ENCODE data around the gene ROBO1.

Gene ROBO1

DNA sequence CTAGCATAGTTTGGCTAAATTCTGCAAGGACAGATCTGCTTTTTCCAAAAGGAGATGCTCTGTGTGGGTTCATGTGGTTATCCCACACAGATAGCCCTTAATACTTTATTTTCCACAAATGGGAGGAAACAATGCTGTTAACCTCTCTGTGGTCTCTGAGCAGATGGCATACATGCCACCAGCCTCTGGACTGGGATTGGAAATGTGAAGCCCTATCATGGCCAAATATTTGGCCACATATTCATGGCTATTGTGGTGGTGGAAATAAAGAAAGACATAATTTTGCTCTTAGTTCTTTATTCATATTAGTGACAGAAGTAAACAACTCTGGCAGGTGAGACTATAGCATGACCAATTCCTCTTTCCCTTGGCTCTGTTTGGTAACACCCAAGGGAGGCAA is 726.2 kb downstream of the ROBO1 start:
- DNase-seq: no peak

DNA sequence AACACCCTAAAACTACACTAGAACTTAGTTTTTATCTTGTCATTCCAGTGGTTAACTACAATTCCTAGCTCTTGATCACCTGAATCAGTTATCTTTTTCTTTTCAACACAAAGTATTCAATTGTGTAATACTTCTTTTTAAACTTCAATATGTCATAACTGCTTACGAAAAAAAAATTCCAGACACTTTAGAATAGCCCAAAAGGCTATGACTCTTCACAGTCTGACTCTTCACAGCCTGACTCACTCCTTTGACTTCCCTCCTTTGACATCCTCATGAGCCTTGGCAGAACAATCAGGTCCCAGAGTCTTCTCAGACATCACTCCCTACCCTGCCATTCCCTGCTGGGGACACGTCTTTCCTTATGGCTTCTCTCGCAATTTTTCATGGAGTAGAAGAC is 727.1 kb downstream of the ROBO1 start:
- DNase-seq: no peak

DNA sequence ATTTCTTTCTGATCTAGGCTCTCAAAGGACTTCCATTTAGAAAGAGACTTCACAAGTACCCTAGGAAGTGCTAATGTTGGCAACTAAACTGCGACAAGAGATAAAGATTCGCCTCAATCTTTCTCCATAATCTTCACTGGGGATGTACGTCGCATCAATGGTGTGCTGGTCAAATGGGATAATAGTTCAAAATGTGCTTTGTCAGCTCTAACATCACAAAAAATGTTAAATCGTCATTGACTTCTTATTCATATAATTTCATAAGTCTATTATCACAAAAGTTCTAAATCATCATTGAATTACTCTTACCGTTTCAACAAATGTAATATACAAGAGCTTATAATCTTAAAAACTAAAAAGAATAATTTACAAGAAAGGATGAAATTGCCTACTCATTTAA is 727.7 kb downstream of the ROBO1 start:
- no peak for DNase-seq

DNA sequence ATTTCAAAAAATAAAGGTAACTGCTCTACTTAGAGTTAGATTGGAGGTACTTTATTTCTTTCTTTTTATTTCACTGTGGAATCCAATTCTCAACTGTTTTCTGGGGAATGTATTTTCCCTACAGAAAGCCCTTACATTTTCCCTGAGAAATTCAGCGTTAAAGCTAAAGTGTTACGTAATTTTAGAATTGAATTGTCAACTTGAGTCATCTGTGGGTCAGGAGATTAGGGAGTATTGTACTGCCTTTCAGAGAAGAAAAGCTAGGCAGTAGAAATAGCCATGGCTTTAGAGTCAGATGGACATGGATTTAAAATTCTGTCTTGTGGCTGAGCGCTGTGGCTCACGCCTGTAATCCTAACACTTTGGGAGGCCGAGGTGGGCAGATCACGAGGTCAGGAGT is 728.6 kb downstream of the ROBO1 start:
- no peak for DNase-seq

DNA sequence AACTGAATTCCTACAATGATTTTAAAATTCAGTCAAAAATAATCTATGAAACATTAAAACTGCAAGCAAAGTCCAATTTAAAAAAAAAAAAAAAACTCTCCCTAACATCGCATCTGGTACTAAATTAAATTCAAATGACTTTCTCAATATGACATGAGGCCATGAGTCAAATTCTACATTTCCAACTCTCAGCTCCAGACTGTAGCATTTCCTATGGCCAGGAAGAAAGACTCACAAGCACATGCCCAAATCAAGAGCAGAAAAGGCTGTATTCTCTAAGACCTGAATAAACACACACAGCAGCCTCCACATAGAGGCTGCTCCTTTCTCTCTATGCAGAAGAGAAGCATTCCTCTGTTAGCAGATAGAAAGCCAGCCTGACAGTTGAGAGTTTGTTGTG is 729.2 kb downstream of the ROBO1 start:
- DNase-seq: no peak

DNA sequence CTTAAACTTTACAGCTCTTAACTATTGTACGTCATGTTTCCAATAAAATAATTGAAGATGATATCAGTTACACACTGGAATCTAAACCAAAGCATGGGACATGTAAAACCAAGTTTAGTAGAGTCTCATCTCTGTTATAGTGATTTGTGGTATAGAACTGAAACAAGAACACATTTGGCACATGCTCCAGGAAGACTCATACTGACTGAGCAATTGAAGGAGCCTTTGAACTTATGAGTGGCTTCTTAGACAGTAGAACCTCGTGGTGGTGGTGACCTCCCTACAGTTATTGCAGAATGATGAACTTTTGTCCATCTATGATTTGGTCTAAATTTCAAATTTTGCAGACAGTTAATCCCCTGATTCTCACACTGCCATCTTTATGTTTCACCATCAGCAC is 729.7 kb downstream of the ROBO1 start:
- no peak for DNase-seq

DNA sequence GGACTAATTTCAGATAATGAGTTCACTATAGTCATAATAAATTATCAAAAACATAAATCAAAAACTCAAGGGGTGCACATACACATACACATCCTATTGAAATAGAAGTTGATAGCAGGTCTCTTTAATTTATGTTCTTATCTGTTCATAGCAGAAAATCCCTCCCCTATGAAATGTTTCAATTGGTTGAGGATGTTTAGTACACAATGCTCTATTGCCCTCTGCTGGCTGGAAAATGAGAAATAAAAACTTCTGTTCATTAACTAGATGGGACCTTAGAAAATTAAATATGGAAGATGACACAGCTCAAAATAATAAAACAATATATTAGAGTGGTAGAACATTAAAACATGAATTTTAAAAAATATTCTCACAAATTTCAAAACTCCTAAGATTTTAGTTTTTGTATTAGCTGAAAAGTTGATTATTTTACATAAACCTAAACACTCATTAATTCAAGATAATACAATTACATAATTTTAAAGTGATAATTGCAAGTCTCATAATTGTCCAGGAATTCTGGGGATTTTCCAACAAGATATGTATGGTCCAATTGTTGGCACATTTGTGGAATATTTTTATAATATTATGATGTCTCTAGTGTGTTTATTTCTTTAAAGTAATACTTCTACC is 735.0 kb downstream of the ROBO1 start:
- DNase-seq: peak; percentile 45

DNA sequence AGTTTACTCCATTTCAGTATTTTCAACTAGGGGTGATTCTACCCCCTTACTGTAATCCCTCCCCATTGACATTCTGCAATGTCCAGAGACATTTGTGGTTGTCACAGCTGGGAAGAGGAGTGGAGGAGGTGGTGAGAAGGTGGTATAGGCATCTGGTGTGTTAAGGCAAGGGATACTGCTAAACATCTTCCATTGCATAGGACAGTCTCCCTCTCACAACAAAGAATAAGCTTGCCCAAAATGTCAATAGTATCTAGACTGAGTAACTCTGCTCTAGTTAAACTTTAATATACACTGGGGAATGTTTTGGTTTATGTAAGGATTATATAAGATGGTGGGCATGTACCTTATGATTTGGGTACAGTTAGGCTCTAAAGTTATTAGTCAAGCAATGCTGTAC is 737.6 kb downstream of the ROBO1 start:
- DNase-seq: no peak

DNA sequence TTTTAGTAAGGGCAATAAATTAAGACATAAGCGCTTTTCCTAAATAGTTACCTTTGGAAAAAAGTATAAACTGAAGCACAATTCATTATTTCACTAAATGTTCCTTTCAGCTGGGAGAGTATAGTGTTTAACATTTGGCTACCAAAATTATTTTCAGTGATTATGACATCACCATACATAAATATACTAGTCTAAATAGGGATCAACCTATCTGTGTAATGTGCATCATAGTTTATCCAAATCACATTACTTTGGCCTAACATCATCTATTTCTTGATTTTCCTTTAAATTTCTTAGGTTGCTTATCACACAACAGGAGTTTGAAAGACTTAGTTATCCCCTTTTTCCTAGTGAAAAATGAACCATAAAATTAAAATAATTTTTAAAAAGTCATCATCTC is 738.9 kb downstream of the ROBO1 start:
- DNase-seq: no peak

DNA sequence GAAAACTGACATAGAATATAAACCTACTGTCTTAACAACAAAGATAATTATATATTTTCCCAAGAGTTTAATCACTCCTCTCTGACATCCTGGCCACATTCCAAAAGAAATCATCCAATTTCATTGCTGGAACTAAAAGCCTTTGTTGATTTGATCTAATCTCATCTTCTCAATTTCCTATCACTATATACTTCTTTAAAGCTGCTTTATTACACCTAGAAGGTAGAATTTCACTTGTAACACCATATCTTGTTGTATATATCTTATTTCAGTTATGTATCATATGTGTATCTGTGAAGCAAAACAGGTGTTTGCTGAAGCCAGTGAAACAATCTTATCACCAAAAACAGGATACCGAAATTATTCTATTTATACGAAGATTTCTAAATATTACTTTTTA is 740.2 kb downstream of the ROBO1 start:
- DNase-seq: no peak

DNA sequence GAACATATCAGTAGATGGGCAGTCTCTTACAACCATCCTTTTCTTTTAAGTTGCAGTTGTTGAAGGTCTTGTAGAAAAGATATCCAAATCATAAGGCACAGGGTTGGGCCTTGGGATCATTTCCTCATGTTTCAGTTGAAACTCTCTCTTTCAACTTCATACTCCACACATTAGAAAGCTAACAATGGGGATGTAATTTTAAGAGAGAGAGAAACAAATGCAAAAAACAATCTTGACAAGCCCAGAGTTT is 747.9 kb downstream of the ROBO1 start:
- no peak for DNase-seq

DNA sequence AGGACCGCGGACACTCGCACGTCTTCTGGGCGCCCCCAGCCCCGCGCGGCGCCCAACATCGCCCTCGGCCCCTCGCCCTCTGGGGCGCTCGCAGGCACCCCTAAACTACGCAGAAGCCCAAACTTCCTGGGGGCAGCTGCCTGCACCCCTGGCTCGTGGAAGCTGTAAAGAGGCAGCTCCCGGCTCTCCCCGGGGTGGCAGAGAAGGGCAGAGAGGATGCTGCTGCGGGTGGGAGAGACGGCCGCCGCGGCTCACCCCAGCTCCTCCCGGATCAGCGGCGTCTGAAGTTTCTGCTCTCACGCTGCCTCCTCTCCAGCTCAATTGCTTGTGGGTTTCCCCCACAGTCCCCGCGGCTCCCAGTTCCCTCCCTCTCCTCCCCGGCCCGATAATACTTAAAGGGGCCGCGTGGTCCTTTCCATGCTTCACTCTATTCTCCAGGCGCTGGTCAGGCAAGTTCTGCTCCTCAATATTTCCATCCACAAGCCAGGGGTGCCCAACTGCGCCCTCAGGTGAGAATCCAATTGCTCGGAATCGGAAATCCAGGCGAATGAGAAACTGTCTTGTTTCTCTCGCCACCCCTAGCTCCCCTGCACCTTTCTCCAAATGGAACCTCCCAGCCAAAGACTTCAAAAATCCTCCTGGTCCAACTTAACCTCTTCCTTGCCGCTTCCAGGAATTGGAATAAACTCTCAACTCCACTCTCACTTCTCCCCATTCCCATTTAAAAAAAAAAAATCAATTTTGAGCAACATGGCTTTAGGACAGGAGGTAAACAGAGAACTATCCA is 748.5 kb downstream of the ROBO1 start:
- DNase-seq: peak; percentile 71

DNA sequence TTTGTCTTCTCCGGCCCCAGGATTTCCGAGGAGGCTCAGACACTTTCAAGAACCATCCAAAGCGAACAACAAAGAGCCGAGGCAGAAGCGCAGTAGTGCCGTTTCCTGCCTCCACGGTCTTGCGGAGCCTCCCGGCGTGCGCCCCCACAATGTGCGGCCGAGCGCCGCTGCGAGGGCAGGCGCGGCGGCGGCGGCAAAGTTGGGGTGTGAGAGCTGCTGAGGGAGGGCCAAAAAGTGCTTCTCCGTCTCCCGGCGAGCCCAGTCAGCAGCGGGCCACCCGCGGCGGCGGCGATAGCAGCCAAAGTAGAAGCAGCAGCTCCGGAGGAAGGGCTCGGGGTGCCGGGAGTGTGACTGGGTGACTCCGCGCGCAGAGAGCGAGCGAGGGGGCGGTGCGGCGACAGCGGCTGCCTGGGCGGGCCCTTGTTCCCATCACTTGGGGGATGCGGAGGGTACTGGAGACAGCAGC is 749.1 kb downstream of the ROBO1 start:
- DNase-seq: no peak

DNA sequence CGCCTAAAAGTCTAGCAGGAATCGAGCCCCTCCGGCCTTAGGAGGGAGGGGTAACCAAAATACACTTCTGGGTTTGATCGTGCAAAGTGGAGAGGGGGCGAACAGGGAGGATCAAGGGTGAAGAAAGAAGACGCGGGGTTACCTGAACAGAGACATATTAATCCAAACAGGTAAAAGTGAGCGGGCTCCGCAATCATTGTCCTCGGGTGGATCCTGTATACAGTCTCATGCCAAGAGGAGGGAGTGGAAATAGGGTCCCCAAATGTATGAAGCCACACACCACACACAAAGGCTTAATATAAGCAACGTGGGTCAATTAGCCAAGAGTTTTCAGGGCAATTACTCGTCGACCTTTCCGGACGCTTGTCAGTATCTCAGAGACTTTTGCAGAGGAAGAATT is 749.5 kb downstream of the ROBO1 start:
- DNase-seq: no peak

DNA sequence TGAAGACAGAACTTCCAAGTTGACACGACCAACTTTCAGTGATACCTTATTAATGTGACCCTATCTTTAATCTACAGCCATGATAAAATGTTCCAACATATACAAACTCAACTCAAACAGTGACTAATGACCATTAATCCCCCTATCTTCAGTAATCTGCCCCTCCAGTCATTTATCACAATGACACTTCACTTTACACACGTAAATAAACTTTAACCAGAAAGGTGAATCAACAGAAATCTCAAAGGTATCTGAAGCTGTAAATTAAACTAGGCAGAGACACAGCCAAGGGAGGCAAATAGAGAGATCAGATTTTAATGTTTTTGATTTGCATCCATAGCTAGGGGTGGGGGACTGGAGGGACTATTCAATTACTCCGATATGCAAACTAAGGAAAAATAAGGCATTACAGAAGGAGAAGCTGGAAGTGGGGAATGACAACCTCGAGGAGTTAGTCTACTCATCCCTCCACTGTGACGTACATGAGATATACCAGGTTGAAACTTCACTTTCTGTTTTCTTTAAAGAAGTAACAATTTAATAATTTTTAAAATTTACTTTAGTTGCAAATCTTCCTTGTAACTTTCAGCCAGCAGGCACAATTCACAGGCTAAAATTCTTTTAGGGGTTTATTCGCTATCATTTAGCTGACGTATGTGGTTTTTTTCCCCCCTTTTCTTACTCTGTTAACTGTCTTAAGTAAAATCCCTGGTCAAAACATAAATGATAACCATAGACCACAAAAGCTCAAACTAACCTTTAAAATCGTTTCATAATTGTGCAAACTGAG is 751.0 kb downstream of the ROBO1 start:
- DNase-seq: no peak

DNA sequence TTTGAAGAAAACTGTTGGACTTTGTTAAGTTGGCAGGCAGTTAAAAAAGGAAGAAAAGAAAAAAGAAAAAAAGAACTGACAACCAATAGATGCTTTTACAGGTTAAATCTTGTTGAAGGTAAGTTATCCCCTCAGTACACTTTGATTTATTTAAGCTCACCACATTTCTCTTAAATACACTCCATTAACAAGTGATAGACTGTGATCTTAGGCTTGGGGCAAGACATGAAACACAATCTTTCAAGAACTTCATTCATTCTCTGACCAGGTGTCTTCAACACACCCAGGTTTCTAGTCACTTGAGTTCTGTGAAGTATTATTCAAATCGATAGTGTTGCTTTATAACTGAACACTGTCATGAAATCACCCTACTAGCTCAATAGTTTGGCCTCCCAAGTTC is 751.9 kb downstream of the ROBO1 start:
- DNase-seq: no peak

DNA sequence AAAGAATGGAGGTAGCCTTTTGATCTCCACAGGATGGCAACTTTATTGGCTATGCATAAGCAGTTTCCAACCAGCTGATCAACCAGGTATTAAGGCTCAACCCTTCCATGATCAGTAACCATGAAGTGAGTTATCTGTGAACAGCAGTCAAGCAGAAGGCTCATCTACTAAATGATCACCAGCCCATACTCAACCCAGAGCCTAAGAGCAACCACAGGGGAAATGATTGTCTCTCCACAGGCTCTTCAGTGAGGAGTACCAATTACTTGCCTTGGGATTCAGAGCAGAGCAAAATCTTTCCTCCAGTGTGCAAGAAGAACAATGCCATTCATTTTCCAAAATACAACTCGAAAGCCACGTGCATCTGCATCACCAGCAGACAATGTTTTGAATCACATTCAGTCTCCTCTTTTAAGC is 754.8 kb downstream of the ROBO1 start:
- DNase-seq: no peak

DNA sequence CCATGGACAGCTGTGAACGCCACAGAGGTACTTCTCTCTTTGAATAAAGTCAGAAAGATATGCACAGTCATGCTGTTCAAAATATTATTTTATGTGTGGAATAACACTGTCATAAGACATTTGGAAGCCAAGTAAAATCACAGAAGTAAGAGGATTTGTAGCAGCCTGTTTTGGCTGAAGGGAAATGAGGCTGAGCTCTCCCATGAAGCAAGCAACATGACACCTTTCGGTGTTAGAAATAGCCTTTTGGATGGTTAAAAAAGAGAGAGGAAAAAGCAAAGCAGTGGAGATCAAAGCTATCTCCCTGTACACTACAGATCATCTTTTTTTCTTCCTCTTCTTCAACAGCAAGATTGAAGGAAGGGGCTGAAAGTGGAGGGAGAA is 755.3 kb downstream of the ROBO1 start:
- DNase-seq: no peak

DNA sequence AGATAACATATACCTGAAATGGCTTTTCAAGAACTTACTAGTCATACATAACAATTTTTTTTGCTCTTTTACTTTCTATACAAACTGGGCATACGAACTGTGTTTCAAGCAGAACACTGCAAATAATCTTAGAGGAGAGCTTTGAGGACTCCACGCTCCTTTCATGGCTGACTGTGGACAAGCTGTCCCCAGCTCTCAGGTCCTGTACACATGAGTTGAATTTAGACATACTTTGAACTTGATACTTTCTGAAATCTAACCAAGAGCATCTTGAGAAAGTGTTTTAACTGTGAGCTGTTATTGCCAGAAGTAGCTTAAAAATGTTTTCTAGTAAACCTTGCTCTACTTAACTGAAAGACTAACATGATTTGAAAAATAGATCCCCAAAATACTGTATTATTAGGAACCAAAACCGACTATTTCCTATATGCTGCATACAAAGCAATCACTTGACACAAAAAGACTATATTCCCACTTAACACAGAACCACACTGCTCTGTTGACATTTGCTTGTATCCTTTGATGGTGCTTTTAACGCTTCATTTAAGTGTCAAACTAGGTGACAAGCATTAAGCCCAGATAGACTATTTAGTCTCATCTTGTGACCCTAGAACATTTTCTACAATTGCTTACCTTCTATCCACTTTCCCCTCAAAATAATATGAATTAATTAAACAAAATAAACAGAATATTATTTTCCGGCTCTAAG is 755.8 kb downstream of the ROBO1 start:
- DNase-seq: no peak

DNA sequence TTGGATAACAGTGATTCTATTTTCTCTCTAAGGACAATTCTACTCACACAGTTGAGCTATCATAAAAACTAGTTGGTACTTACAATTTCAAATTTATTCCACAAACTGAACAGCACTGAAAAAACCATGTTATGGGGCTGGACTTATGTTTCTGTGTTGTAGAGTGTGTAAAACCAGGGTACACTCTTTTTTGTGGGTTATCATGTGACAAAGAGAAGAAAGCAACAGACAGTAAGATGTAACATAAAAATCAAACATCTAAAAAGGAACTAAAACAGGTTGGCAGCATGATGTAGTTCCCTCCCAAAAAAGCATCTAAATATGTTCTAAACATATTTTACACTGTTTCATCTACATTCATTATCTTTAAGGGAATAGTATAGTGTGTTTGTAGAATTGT is 757.9 kb downstream of the ROBO1 start:
- DNase-seq: no peak

DNA sequence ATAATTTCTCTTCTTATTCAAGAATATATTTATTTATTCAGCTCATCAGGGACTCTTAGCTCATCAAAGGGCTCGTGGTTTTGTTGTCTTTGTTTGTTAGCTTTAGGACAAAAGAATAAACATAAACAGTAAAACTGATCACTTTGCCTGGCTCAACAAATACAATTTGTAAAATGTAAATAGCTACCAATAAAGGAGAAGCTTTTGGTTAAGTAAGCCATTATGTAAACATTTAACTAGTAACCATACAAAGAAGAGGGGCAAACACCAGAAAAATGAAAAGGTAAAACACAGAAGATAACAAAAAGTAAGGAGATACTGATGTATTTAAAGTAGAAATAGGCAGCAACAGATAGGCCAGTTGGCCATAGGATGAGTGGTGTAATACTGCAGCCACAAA is 761.7 kb downstream of the ROBO1 start:
- no peak for DNase-seq

DNA sequence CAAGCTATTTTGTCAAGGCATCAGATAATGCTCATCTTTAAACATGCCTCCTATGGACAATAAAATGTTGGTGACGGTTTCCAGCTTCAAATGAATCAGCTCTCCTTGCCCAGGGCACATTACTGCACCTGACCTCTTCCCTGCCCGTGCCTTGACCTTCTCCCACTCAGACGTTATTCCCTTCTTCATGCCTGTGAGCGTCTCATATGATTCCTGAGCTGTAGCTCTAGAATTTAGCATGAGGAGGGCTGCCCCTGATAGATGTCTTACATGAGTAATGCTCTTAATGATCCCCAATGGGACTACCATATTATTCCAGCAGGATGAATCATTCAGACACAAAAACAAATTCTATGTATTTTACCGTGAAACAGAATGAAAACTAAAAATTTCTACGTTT is 762.7 kb downstream of the ROBO1 start:
- no peak for DNase-seq

DNA sequence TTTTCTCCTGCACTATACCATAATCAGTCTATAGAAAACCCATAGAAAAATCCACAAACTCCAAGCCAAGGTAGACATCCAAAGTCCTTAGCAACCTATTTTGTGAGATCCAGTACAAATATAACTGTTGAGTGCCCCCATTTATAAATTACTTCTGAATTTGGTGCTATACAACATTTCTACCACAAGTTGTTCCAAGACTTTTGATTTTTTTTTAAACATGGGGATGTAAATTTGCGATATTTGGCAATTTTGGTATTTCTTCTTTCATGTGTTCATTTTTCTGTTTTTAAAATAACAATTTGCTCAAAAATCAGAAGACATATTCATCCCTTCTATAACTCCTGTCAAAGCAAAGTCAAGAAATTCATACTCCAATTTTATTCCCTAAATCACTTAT is 763.8 kb downstream of the ROBO1 start:
- no peak for DNase-seq

Measured in NCI-H446 treated with DMSO at 0.1 percent for 48 hours (cell line).